Fibroblast of pulmonary artery (primary cell): ENCODE measurements around the gene PYGM.

Source experiments
- DNase-seq: peaks from one replicate; pipeline ENCODE4 v3.0.0-alpha.2; 2010; ENCODE audit warnings: low read depth
- H3K4me3 ChIP-seq: replicated peaks from 2 replicates; pipeline ENCODE4 v1.5.1; 2011; ENCODE audit warnings: low read depth, mild to moderate bottlenecking, control low read depth, low read length, moderate library complexity
- CTCF ChIP-seq: IDR thresholded peaks from 2 replicates; pipeline ENCODE4 v1.5.1; 2011; ENCODE audit warnings: mild to moderate bottlenecking, control low read depth, low read length, inconsistent platforms; ENCODE audit errors: missing control alignments

Gene PYGM

GRCh38 chr11:64757549-64758329 is 2.0 kb downstream of the PYGM start:
- TF ChIP-seq CTCF = no peak
- DNase-seq = no peak
- H3K4me3 ChIP-seq = no peak overlapping the region

- no peak overlapping the region for H3K4me3 ChIP-seq
- DNase-seq = no peak
- TF ChIP-seq CTCF = no peak
Observed at GRCh38 chr11:64755681-64756361, 4.0 kb downstream of the PYGM start.

- DNase-seq = no peak
- H3K4me3 ChIP-seq = no peak overlapping the region
- TF ChIP-seq CTCF = no peak
Observed at GRCh38 chr11:64754919-64755662, 4.7 kb downstream of the PYGM start.

GRCh38 chr11:64754124-64754918 is 5.5 kb downstream of the PYGM start:
- no peak overlapping the region for H3K4me3 ChIP-seq
- no peak for DNase-seq
- no peak for TF ChIP-seq CTCF

GRCh38 chr11:64753380-64754123 is 6.2 kb downstream of the PYGM start:
- TF ChIP-seq CTCF = no peak
- no peak for DNase-seq
- H3K4me3 ChIP-seq = no peak overlapping the region

GRCh38 chr11:64753019-64753379 is 6.8 kb downstream of the PYGM start:
- no peak for DNase-seq
- no peak for TF ChIP-seq CTCF
- no peak overlapping the region for H3K4me3 ChIP-seq
